Measurements from ENCODE around the gene SULT4A1. TPM values are rescaled to one million over a fixed set of nuclear protein-coding genes. Genes with fewer than 3 reads are reported as not detected.

Gene SULT4A1
- total RNA-seq, 1 donor from 2014 or later: not detected

DNA sequence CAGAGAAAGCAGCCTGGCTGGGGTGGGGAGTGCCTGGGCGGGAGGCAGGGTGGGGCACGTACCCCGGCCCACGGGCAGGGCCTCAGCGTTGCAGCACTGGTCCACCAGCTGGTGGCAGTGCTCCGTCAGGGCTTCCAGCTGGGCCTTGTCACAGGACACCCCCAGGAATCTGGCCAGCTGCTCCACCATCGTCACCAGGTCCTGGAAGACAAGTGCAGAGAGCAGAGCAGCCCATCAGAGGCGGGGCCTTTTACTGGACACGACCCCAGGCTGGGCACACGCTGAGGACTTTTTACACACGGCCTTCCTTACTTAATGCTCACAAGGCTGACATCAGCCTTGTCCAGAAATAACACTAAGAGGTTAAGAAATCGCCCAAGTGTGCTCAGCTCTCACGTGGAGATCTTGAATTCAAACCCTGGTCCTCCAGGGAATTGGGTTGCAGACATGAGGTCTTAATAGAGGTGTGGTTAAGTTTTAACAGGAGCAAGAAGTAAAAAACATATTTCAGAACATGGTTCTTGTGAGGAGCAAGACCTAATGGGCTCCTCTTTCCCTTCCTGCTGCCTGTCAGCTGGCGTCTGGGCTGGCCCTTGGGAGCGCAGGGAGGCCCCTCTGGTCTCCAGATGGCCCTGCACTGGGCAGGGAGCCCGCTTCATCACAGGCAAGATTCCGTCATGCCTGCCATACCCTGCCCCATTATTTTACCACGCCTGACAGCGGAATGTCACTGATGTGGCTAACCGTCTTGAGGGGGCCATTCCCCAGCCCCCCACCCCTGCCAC lies 33.1 kb downstream of the SULT4A1 start:
- DNase-seq (peak; percentile 70), ATAC-seq (peak; percentile 43)
- Histone ChIP-seq H3K4me3 (no peak overlapping the region), H3K9me3 (no peaks in the 10 kb centered on the region), H3K4me1 (peaks cover 3% of the 10 kb centered on the region), H3K36me3 (no peaks in the 10 kb centered on the region), H3K27ac (peak overlapping the region; percentile 78), H3K27me3 (no peaks in the 10 kb centered on the region)
- TF ChIP-seq, protein P1, sequence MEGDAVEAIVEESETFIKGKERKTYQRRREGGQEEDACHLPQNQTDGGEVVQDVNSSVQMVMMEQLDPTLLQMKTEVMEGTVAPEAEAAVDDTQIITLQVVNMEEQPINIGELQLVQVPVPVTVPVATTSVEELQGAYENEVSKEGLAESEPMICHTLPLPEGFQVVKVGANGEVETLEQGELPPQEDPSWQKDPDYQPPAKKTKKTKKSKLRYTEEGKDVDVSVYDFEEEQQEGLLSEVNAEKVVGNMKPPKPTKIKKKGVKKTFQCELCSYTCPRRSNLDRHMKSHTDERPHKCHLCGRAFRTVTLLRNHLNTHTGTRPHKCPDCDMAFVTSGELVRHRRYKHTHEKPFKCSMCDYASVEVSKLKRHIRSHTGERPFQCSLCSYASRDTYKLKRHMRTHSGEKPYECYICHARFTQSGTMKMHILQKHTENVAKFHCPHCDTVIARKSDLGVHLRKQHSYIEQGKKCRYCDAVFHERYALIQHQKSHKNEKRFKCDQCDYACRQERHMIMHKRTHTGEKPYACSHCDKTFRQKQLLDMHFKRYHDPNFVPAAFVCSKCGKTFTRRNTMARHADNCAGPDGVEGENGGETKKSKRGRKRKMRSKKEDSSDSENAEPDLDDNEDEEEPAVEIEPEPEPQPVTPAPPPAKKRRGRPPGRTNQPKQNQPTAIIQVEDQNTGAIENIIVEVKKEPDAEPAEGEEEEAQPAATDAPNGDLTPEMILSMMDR (IDR thresholded peaks at IDR 0.05): no peak
- intact Hi-C loops (cut with DNase I): loop anchor here (10.0 kb wide), 1 partner anchor 434 kb away; no protein-coding TSS in a partner anchor

DNA sequence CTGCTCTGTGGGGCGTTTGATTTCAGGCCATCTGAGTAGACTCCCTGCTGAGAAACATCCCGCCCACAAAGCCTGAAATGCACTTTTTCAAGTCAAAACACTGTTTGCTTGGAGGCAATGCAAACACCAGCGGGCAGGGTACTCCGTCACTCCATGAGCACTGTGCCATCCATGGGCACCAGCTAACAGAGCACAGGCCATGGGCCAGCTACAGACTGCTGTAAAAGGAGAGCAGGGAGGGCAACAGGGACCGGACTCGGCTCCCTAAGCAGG lies 33.7 kb downstream of the SULT4A1 start:
- H3K4me1 ChIP-seq: peaks cover 3% of the 10 kb centered on the region
- no peak overlapping the region for H3K4me3 ChIP-seq
- H3K36me3 ChIP-seq: no peaks in the 10 kb centered on the region
- H3K27ac ChIP-seq: peak overlapping the region; percentile 47
- no peak for DNase-seq
- no peaks in the 10 kb centered on the region for H3K9me3 ChIP-seq
- ATAC-seq: no peak
- no peaks in the 10 kb centered on the region for H3K27me3 ChIP-seq
- intact Hi-C loops (cut with DNase I): loop anchor here (10.0 kb wide), 1 partner anchor 434 kb away; no protein-coding TSS in a partner anchor
- TF ChIP-seq, protein P1 (IDR thresholded peaks at IDR 0.05): no peak

DNA sequence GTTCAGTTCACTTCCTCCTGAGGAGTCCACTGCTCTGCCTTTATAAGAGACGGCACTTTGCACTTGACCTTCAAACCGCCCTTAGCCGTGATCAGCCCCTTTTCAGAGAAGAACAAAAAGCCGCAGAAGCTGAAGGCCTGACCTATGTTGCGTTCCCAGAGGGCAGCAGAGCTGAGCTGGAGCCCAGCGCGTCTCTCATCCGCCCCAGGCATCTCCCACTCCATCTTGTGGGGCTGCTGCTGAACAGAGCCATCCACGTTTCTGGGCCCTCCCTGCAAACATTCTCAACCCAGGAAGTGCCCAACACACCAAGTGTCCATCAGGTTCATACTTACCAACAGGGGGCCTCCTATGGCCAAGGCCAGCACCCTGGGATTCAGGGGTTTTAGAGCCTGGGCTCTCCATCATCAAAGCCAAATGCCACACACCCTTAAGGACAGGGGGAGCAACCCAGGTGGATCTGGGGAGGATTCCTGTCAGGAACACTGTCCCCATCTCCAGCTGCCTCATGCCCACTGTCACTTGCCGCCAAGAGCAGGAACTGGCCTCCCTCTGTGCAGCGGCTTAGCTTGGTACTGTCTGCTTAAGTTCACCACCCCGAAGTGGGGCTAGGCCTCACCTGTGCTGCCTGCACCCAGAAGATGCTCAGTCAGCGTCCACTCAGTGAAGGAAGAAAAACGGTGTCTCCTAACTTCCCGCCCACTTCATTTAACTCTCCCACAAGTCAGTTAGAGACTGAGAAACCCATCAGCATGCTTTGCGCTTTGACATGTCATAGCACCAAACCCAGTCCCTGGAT lies 34.2 kb downstream of the SULT4A1 start:
- DNase-seq (no peak), ATAC-seq (no peak)
- peaks cover 3% of the 10 kb centered on the region for H3K4me1 ChIP-seq
- no peaks in the 10 kb centered on the region for H3K9me3 ChIP-seq
- H3K36me3 ChIP-seq: no peaks in the 10 kb centered on the region
- TF ChIP-seq, protein P1 (IDR thresholded peaks at IDR 0.05): no peak
- H3K27me3 ChIP-seq: no peaks in the 10 kb centered on the region
- H3K4me3 ChIP-seq: no peak overlapping the region
- H3K27ac ChIP-seq: peak overlapping the region; percentile 47
- intact Hi-C loops (cut with DNase I): loop anchor here (10.0 kb wide), 1 partner anchor 433 kb away; no protein-coding TSS in a partner anchor

DNA sequence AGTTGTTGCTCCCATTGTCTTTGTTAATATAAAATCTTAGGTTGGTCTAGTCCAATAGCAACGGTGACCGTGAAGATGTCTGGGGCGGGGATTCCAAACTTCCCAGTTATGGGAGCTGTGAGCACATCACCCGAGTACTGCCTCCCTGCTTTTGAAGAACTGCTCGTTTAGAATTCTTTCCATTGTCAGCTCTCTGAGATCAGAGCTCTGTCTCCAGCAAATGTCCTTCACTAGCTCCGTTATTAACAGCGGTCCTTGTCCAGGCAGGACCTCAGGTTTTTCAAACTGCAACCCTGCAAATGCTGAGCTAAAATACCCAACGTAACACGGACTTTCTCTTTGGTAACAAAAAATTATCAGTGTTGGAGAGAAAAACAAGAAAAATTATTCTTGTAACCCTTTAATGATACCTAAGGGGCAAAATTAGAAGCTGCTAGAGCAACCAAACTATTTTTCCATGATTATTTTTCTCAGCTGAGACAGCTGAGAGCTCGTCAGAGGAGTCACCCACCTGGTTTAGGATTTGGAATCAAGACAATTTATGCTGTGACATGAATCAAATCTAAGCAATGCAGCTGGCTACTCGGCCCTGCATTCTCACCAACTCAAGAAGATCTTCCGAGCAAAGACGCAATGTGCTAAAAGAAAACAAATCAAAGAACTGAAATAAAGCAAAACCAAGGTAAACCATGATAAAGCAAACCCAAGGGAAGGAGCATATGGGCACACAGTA lies 35.1 kb downstream of the SULT4A1 start:
- no peaks in the 10 kb centered on the region for H3K36me3 ChIP-seq
- TF ChIP-seq, protein P1 (IDR thresholded peaks at IDR 0.05): no peak
- H3K4me1 ChIP-seq: peaks cover 3% of the 10 kb centered on the region
- H3K4me3 ChIP-seq: no peak overlapping the region
- no peaks in the 10 kb centered on the region for H3K9me3 ChIP-seq
- ATAC-seq (no peak), DNase-seq (no peak)
- no peak overlapping the region for H3K27ac ChIP-seq
- intact Hi-C loops (cut with DNase I): loop anchor here (10.0 kb wide), 1 partner anchor 432 kb away; no protein-coding TSS in a partner anchor
- H3K27me3 ChIP-seq: no peaks in the 10 kb centered on the region

DNA sequence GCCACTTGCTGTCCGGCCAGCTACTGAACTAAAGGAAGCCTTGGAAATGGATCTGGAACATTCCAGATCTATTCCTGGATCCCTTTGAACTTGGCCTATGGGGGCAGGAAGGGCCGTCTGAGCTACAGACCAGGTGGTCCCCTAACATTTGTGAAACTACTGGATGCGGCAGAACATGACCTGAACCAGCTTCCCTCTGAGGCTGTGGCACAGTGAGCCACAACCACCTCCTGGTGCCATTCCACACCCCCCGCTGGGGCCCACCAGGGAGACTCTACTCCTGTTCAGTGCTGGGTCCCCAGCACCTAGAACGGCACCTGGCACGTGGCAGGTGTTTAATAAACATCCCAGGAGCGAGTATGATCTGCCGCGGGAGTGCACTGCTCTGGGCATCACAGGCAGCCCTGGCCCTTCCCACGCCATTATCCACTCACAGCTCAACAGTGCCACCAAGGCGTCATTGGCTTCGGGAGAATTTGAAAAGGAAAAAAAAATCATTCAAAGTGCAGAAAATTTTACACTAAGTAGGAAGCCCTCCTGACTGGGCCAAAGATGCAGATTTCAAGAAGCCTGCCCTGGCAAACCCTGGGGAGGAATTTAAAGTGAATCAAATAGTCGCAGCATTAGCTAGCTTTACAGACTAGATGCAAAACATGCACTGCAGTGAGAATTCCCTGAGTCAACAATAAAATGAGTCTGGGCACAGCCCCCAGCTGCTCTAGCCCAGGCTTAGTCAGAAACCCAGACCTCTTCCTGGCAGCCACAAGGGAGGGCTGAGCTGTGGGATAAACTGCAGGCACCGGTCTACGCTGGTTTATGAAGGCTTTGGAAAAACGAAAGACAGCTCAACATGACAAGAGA lies 35.9 kb downstream of the SULT4A1 start:
- no peaks in the 10 kb centered on the region for H3K36me3 ChIP-seq
- H3K9me3 ChIP-seq: no peaks in the 10 kb centered on the region
- H3K27me3 ChIP-seq: no peaks in the 10 kb centered on the region
- DNase-seq (peak; percentile 53), ATAC-seq (peak; percentile 6)
- intact Hi-C loops (cut with DNase I): loop anchor here (10.0 kb wide), 1 partner anchor 432 kb away; no protein-coding TSS in a partner anchor
- H3K4me1 ChIP-seq: peaks cover 3% of the 10 kb centered on the region
- no peak overlapping the region for H3K27ac ChIP-seq
- no peak overlapping the region for H3K4me3 ChIP-seq
- TF ChIP-seq, protein P1 (IDR thresholded peaks at IDR 0.05): peak; percentile 34

Measured in upper lobe of right lung (tissue), 1 donor.